ENCODE results near the gene SERPINB3. TPM values are rescaled to one million over a fixed set of nuclear protein-coding genes. Genes with fewer than 3 reads are reported as not detected.

The SERPINB3 gene
- total RNA-seq, 1 experiment from 2014 or later = not detected

- TF ChIP-seq SIN3A (IDR thresholded peaks at IDR 0.05; ENCODE audit: borderline replicate concordance, insufficient read depth, low read depth, low read length) (no peak), TCF7L2 (IDR thresholded peaks at IDR 0.05; ENCODE audit: low read depth, low read length) (no peak), POLR2AphosphoS5 (IDR thresholded peaks at IDR 0.05; ENCODE audit: low read depth, low read length) (no peak)
- TF ChIP-seq, protein P1, sequence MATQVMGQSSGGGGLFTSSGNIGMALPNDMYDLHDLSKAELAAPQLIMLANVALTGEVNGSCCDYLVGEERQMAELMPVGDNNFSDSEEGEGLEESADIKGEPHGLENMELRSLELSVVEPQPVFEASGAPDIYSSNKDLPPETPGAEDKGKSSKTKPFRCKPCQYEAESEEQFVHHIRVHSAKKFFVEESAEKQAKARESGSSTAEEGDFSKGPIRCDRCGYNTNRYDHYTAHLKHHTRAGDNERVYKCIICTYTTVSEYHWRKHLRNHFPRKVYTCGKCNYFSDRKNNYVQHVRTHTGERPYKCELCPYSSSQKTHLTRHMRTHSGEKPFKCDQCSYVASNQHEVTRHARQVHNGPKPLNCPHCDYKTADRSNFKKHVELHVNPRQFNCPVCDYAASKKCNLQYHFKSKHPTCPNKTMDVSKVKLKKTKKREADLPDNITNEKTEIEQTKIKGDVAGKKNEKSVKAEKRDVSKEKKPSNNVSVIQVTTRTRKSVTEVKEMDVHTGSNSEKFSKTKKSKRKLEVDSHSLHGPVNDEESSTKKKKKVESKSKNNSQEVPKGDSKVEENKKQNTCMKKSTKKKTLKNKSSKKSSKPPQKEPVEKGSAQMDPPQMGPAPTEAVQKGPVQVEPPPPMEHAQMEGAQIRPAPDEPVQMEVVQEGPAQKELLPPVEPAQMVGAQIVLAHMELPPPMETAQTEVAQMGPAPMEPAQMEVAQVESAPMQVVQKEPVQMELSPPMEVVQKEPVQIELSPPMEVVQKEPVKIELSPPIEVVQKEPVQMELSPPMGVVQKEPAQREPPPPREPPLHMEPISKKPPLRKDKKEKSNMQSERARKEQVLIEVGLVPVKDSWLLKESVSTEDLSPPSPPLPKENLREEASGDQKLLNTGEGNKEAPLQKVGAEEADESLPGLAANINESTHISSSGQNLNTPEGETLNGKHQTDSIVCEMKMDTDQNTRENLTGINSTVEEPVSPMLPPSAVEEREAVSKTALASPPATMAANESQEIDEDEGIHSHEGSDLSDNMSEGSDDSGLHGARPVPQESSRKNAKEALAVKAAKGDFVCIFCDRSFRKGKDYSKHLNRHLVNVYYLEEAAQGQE (IDR thresholded peaks at IDR 0.05; ENCODE audit: insufficient read depth in 1 of 2, low read depth in 2 of 2, low read length in 1 of 2) = no peak
- TF ChIP-seq, protein P2, sequence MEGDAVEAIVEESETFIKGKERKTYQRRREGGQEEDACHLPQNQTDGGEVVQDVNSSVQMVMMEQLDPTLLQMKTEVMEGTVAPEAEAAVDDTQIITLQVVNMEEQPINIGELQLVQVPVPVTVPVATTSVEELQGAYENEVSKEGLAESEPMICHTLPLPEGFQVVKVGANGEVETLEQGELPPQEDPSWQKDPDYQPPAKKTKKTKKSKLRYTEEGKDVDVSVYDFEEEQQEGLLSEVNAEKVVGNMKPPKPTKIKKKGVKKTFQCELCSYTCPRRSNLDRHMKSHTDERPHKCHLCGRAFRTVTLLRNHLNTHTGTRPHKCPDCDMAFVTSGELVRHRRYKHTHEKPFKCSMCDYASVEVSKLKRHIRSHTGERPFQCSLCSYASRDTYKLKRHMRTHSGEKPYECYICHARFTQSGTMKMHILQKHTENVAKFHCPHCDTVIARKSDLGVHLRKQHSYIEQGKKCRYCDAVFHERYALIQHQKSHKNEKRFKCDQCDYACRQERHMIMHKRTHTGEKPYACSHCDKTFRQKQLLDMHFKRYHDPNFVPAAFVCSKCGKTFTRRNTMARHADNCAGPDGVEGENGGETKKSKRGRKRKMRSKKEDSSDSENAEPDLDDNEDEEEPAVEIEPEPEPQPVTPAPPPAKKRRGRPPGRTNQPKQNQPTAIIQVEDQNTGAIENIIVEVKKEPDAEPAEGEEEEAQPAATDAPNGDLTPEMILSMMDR (IDR thresholded peaks at IDR 0.05) = no peak
- H3K9me3 ChIP-seq (ENCODE audit: control insufficient read depth, insufficient read depth, low read depth, low read length) = no peaks in the 10 kb centered on the region
- BruUV-seq (replicated peaks) = no TSS peak
- H3K4me3 ChIP-seq (ENCODE audit: low read depth in 2 of 2, low read length in 2 of 2) = no peak overlapping the region
- DNase-seq (ENCODE audit: low read depth, low spot score) (no peak), ATAC-seq (no peak)
- POLR2A ChIA-PET = no interaction called here
- in situ Hi-C loops (cut with HindIII; ENCODE audit: low pct_unique_long_range_greater_than_20kb, low sequenced_read_pairs) (no loop called here), intact Hi-C loops (cut with micrococcal nuclease; ENCODE audit: unreplicated experiment) (no loop called here)
- H3K27ac ChIP-seq (ENCODE audit: low read length) = no peak overlapping the region
- no peaks in the 10 kb centered on the region for H3K4me1 ChIP-seq (ENCODE audit: control insufficient read depth, insufficient read depth, low read length)
- H3K27me3 ChIP-seq (ENCODE audit: control insufficient read depth, insufficient read depth, low read length) = no peaks in the 10 kb centered on the region
- CTCF ChIA-PET = no interaction called here
- no peaks in the 10 kb centered on the region for H3K36me3 ChIP-seq (ENCODE audit: control insufficient read depth, insufficient read depth, low read length)
Observed at GRCh38 chr18:63613420-63613819, 48.3 kb downstream of the SERPINB3 start.

GRCh38 chr18:63606526-63606925 lies 55.2 kb downstream of the SERPINB3 start:
- ChIA-PET POLR2A (no interaction called here), CTCF (no interaction called here)
- Histone ChIP-seq H3K4me3 (ENCODE audit: low read depth in 2 of 2, low read length in 2 of 2) (no peak overlapping the region), H3K36me3 (ENCODE audit: control insufficient read depth, insufficient read depth, low read length) (no peaks in the 10 kb centered on the region), H3K27ac (ENCODE audit: low read length) (no peak overlapping the region), H3K4me1 (ENCODE audit: control insufficient read depth, insufficient read depth, low read length) (no peaks in the 10 kb centered on the region), H3K27me3 (ENCODE audit: control insufficient read depth, insufficient read depth, low read length) (no peaks in the 10 kb centered on the region), H3K9me3 (ENCODE audit: control insufficient read depth, insufficient read depth, low read depth, low read length) (no peaks in the 10 kb centered on the region)
- intact Hi-C loops (cut with micrococcal nuclease; ENCODE audit: unreplicated experiment) (no loop called here), in situ Hi-C loops (cut with HindIII; ENCODE audit: low pct_unique_long_range_greater_than_20kb, low sequenced_read_pairs) (no loop called here)
- ATAC-seq (no peak), DNase-seq (ENCODE audit: low read depth, low spot score) (no peak)
- TF ChIP-seq, protein P2 (IDR thresholded peaks at IDR 0.05) = no peak
- TF ChIP-seq POLR2AphosphoS5 (IDR thresholded peaks at IDR 0.05; ENCODE audit: low read depth, low read length) (no peak), SIN3A (IDR thresholded peaks at IDR 0.05; ENCODE audit: borderline replicate concordance, insufficient read depth, low read depth, low read length) (no peak), TCF7L2 (IDR thresholded peaks at IDR 0.05; ENCODE audit: low read depth, low read length) (no peak)
- TF ChIP-seq, protein P1 (IDR thresholded peaks at IDR 0.05; ENCODE audit: insufficient read depth in 1 of 2, low read depth in 2 of 2, low read length in 1 of 2) = no peak
- BruUV-seq (replicated peaks) = no TSS peak

Other genes starting within 250 kb of the SERPINB3 start
- 44.5 TPM for gene VPS4B, start 239.4 kb downstream of the SERPINB3 start, total RNA-seq (2021; ENCODE audit: unreplicated experiment)
- gene SERPINB5, start 184.9 kb downstream of the SERPINB3 start, total RNA-seq (2021; ENCODE audit: unreplicated experiment) = not detected
- gene SERPINB12, start 119.5 kb downstream of the SERPINB3 start, total RNA-seq (2021; ENCODE audit: unreplicated experiment) = not detected
- not detected for gene SERPINB13, start 74.5 kb downstream of the SERPINB3 start, total RNA-seq (2021; ENCODE audit: unreplicated experiment)
- not detected for gene SERPINB4, start 17.6 kb downstream of the SERPINB3 start, total RNA-seq (2021; ENCODE audit: unreplicated experiment)
- gene SERPINB11, start 41.1 kb upstream of the SERPINB3 start, total RNA-seq (2021; ENCODE audit: unreplicated experiment) = not detected
- gene SERPINB7, start 113.5 kb upstream of the SERPINB3 start, total RNA-seq (2021; ENCODE audit: unreplicated experiment) = not detected
- not detected for gene SERPINB2, start 225.8 kb upstream of the SERPINB3 start, total RNA-seq (2021; ENCODE audit: unreplicated experiment)
- gene SERPINB10, start 246.1 kb upstream of the SERPINB3 start, total RNA-seq (2021; ENCODE audit: unreplicated experiment) = not detected